Testis (tissue), 2 donors: ENCODE data around the gene ZNF280B.

Source experiments
- POLR2A ChIP-seq: fragments of 450-650 bp; IDR thresholded peaks from one replicate; pipeline ENCODE4 v1.6.1; 2017; ENCODE audit warnings: antibody characterized with exemption, mild to moderate bottlenecking, moderate library complexity
- TF ChIP-seq, protein P1 (sequence below), 3 experiments: fragments of 450-650 bp in 2 of 3; fragments of 200-600 bp in 1 of 3; sonication (generic) in 1 of 3; IDR thresholded peaks; one replicate each; pipeline ENCODE4 v1.5.1; 2016 to 2019; ENCODE audit warnings: antibody characterized with exemption in 3 of 3, mild to moderate bottlenecking in 2 of 3, moderate library complexity in 1 of 3

GRCh38 chr22:22461583-22461982 lies 47.0 kb downstream of the ZNF280B start:
- TF ChIP-seq POLR2A: no peak
- TF ChIP-seq, protein P1, sequence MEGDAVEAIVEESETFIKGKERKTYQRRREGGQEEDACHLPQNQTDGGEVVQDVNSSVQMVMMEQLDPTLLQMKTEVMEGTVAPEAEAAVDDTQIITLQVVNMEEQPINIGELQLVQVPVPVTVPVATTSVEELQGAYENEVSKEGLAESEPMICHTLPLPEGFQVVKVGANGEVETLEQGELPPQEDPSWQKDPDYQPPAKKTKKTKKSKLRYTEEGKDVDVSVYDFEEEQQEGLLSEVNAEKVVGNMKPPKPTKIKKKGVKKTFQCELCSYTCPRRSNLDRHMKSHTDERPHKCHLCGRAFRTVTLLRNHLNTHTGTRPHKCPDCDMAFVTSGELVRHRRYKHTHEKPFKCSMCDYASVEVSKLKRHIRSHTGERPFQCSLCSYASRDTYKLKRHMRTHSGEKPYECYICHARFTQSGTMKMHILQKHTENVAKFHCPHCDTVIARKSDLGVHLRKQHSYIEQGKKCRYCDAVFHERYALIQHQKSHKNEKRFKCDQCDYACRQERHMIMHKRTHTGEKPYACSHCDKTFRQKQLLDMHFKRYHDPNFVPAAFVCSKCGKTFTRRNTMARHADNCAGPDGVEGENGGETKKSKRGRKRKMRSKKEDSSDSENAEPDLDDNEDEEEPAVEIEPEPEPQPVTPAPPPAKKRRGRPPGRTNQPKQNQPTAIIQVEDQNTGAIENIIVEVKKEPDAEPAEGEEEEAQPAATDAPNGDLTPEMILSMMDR (IDR thresholded peaks at IDR 0.05): no peak
